HG03442 (cell line): ENCODE measurements around the gene UST.
"Not testable (repeated sequence)": the region's sequence is repeated elsewhere in the genome, so short reads cannot be mapped to it uniquely, and the experiment has no call there.

Experiments
- ATAC-seq: cut with Tn5 transposase; IDR thresholded peaks from one replicate; pipeline ENCODE4 v1.9.1; 2021; ENCODE audit warnings: mild to moderate bottlenecking, moderate library complexity; ENCODE audit not compliant: unreplicated experiment

UST gene

GRCh38 chr6:149026530-149026942 lies 279.7 kb downstream of the UST start:
- no peak for ATAC-seq

GRCh38 chr6:149027484-149027883 lies 280.7 kb downstream of the UST start:
- no peak for ATAC-seq

- no peak for ATAC-seq
Measured at GRCh38 chr6:149028767-149029405, 282.1 kb downstream of the UST start.

GRCh38 chr6:149031201-149031858 lies 284.5 kb downstream of the UST start:
- ATAC-seq, result no peak

GRCh38 chr6:149031859-149032598 lies 285.2 kb downstream of the UST start:
- peak; percentile 19 for ATAC-seq

GRCh38 chr6:149032599-149033405 lies 286.0 kb downstream of the UST start:
- peak; percentile 85 for ATAC-seq

- ATAC-seq, result no peak
Measured at GRCh38 chr6:149033454-149033853, 286.6 kb downstream of the UST start.

GRCh38 chr6:149035766-149036165 lies 288.9 kb downstream of the UST start:
- no peak for ATAC-seq

GRCh38 chr6:149037051-149037671 lies 290.3 kb downstream of the UST start:
- ATAC-seq, result no peak

- ATAC-seq, result not testable (repeated sequence)
Measured at GRCh38 chr6:149039025-149039424, 292.2 kb downstream of the UST start.

GRCh38 chr6:149041953-149042352 lies 295.1 kb downstream of the UST start:
- no peak for ATAC-seq

- no peak for ATAC-seq
Measured at GRCh38 chr6:149043476-149044130, 296.8 kb downstream of the UST start.

- no peak for ATAC-seq
Measured at GRCh38 chr6:149044528-149044927, 297.7 kb downstream of the UST start.

GRCh38 chr6:149045404-149045803 lies 298.6 kb downstream of the UST start:
- peak; percentile 67 for ATAC-seq

GRCh38 chr6:149046164-149046821 lies 299.5 kb downstream of the UST start:
- no peak for ATAC-seq

GRCh38 chr6:149046822-149047246 lies 300.0 kb downstream of the UST start:
- ATAC-seq, result peak; percentile 57

GRCh38 chr6:149049230-149049629 lies 302.4 kb downstream of the UST start:
- no peak for ATAC-seq

- no peak for ATAC-seq
Measured at GRCh38 chr6:149050160-149050559, 303.3 kb downstream of the UST start.

- peak; percentile 74 for ATAC-seq
Measured at GRCh38 chr6:149052350-149053106, 305.7 kb downstream of the UST start.
